NCI-H2196 (cell line): Measurements from ENCODE around the gene RREB1.

Experiments used
- DNase-seq: peaks from one replicate; lab custom pipeline; 2025; ENCODE audit not compliant: unreplicated experiment; lab: John Stamatoyannopoulos, UW

The RREB1 gene

GRCh38 chr6:7100072-7100752 is 7.5 kb upstream of the RREB1 start:
- DNase-seq = no peak

- DNase-seq = no peak
Observed at GRCh38 chr6:7100753-7101081, 7.0 kb upstream of the RREB1 start.

- no peak for DNase-seq
Observed at GRCh38 chr6:7101290-7101689, 6.5 kb upstream of the RREB1 start.

GRCh38 chr6:7104752-7105151 is 3.0 kb upstream of the RREB1 start:
- no peak for DNase-seq

- no peak for DNase-seq
Observed at GRCh38 chr6:7106215-7106751, 1.5 kb upstream of the RREB1 start.

GRCh38 chr6:7106752-7107577 is 796 bp upstream of the RREB1 start:
- DNase-seq = no peak

- DNase-seq = peak; percentile 21
Observed at GRCh38 chr6:7108196-7108963, 619 bp downstream of the RREB1 start.

GRCh38 chr6:7108964-7109836 is 1.4 kb downstream of the RREB1 start:
- DNase-seq = peak; percentile 16

- no peak for DNase-seq
Observed at GRCh38 chr6:7110092-7110792, 2.5 kb downstream of the RREB1 start.

GRCh38 chr6:7111095-7111690 is 3.4 kb downstream of the RREB1 start:
- no peak for DNase-seq

- no peak for DNase-seq
Observed at GRCh38 chr6:7112171-7112570, 4.4 kb downstream of the RREB1 start.

- DNase-seq = no peak
Observed at GRCh38 chr6:7112741-7113313, 5.1 kb downstream of the RREB1 start.

GRCh38 chr6:7114744-7115458 is 7.1 kb downstream of the RREB1 start:
- no peak for DNase-seq

GRCh38 chr6:7115543-7116231 is 7.9 kb downstream of the RREB1 start:
- no peak for DNase-seq

- DNase-seq = no peak
Observed at GRCh38 chr6:7119272-7119801, 11.6 kb downstream of the RREB1 start.

- peak; percentile 18 for DNase-seq
Observed at GRCh38 chr6:7121700-7122241, 14.0 kb downstream of the RREB1 start.

- DNase-seq = no peak
Observed at GRCh38 chr6:7122684-7123083, 14.9 kb downstream of the RREB1 start.

- no peak for DNase-seq
Observed at GRCh38 chr6:7124114-7124513, 16.4 kb downstream of the RREB1 start.
